HEK293T (cell line): ENCODE results near the gene ZNF587B.

Experiments used
- ARNT ChIP-seq: fragments of 450-650 bp; IDR thresholded peaks from 2 replicates; pipeline ENCODE4 v1.6.1; 2017; ENCODE audit warnings: mild to moderate bottlenecking
- CTBP1 ChIP-seq: fragments of 450-650 bp; IDR thresholded peaks from 2 replicates; pipeline ENCODE4 v1.6.1; 2016; ENCODE audit warnings: borderline replicate concordance
- FOXA1 ChIP-seq: fragments of 450-650 bp; IDR thresholded peaks from 2 replicates; pipeline ENCODE4 v1.6.1; 2016; ENCODE audit warnings: mild to moderate bottlenecking
- FOXK2 ChIP-seq: fragments of 450-650 bp; IDR thresholded peaks from 2 replicates; pipeline ENCODE4 v1.6.1; 2016; ENCODE audit warnings: mild to moderate bottlenecking
- FOXM1 ChIP-seq: fragments of 450-650 bp; IDR thresholded peaks from 2 replicates; pipeline ENCODE4 v1.6.1; 2017; ENCODE audit warnings: mild to moderate bottlenecking, borderline replicate concordance
- SP1 ChIP-seq: fragments of 450-650 bp; IDR thresholded peaks from 2 replicates; pipeline ENCODE4 v1.6.1; 2017
- ZNF384 ChIP-seq: fragments of 450-650 bp; IDR thresholded peaks from 2 replicates; pipeline ENCODE4 v1.6.1; 2016

DNA sequence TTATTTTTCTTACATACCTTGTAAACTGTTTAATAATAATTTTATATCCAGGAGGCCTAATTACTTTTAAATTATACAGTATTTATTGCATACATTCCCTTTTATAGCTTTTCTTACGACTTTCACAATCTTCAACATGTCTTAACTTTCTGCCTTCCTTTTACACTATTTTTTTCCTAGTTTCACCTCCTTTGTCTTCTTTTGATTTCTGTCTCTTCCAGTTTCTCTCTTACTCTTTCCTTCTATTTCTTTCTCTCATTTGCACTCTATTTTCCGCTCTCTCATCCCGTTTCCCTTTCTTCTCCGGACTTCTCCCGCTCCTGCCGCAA is 26.9 kb upstream of the ZNF587B start:
- TF ChIP-seq SP1 (no peak), FOXA1 (no peak), FOXM1 (no peak), ZNF384 (no peak), FOXK2 (no peak), ARNT (no peak), CTBP1 (no peak)
